KG1 (cell line): ENCODE data around the gene ZNF626.
"Not testable (repeated sequence)": the region's sequence is repeated elsewhere in the genome, so short reads cannot be mapped to it uniquely, and the experiment has no call there.

Source experiments
- DNase-seq: peaks from one replicate; lab custom pipeline; 2025; lab: John Stamatoyannopoulos, UW

Gene ZNF626

GRCh38 chr19:20661150-20661819 is at the start of gene ZNF626:
Gene ZNF626, minus strand, starts transcription at chr19:20661571. Its CDS starts 125 bp downstream, at chr19:20661446.
- peak; percentile 95 for DNase-seq

GRCh38 chr19:20669263-20669662 is 7.9 kb upstream of the ZNF626 start:
- DNase-seq, result no peak

- no peak for DNase-seq
These were observed 5.9 kb upstream of the ZNF626 start for GRCh38 chr19:20667281-20667680.

- DNase-seq, result no peak
These were observed 3.8 kb upstream of the ZNF626 start for GRCh38 chr19:20664901-20665781.

GRCh38 chr19:20664475-20664874 is 3.1 kb upstream of the ZNF626 start:
- peak; percentile 14 for DNase-seq

GRCh38 chr19:20662421-20663105 is 1.2 kb upstream of the ZNF626 start:
- no peak for DNase-seq

GRCh38 chr19:20660473-20661140 is 764 bp downstream of the ZNF626 start:
- no peak for DNase-seq

GRCh38 chr19:20640545-20640944 is 20.8 kb downstream of the ZNF626 start:
- DNase-seq, result no peak

GRCh38 chr19:20640023-20640422 is 21.3 kb downstream of the ZNF626 start:
- no peak for DNase-seq

GRCh38 chr19:20624560-20624959 is 36.8 kb downstream of the ZNF626 start:
- DNase-seq, result not testable (repeated sequence)

GRCh38 chr19:20616071-20616470 is 45.3 kb downstream of the ZNF626 start:
- DNase-seq, result no peak

GRCh38 chr19:20614971-20615370 is 46.4 kb downstream of the ZNF626 start:
- DNase-seq, result not testable (repeated sequence)

- DNase-seq, result no peak
These were observed 48.6 kb downstream of the ZNF626 start for GRCh38 chr19:20612711-20613316.

- DNase-seq, result no peak
These were observed 49.5 kb downstream of the ZNF626 start for GRCh38 chr19:20611866-20612265.

- DNase-seq, result no peak
These were observed 53.4 kb downstream of the ZNF626 start for GRCh38 chr19:20607943-20608342.
